GM19324 (cell line): ENCODE measurements around the gene CNTNAP2.

Experiments used
- ATAC-seq: cut with Tn5 transposase; IDR thresholded peaks from one replicate; pipeline ENCODE4 v1.9.1; 2021; ENCODE audit warnings: mild to moderate bottlenecking, moderate library complexity; ENCODE audit not compliant: unreplicated experiment, low FRiP score

CNTNAP2 gene

GRCh38 chr7:148241700-148242293, 2125.2 kb downstream of the CNTNAP2 start:
- ATAC-seq, result peak; percentile 27

GRCh38 chr7:148242294-148242821, 2125.8 kb downstream of the CNTNAP2 start:
- peak; percentile 75 for ATAC-seq

GRCh38 chr7:148245381-148245780, 2128.8 kb downstream of the CNTNAP2 start:
- no peak for ATAC-seq

- no peak for ATAC-seq
Observed at GRCh38 chr7:148253629-148254028, 2137.0 kb downstream of the CNTNAP2 start.

- no peak for ATAC-seq
Observed at GRCh38 chr7:148255333-148255732, 2138.7 kb downstream of the CNTNAP2 start.

- no peak for ATAC-seq
Observed at GRCh38 chr7:148256433-148256832, 2139.8 kb downstream of the CNTNAP2 start.

GRCh38 chr7:148260599-148260998, 2144.0 kb downstream of the CNTNAP2 start:
- no peak for ATAC-seq

GRCh38 chr7:148261523-148261922, 2144.9 kb downstream of the CNTNAP2 start:
- ATAC-seq, result no peak

GRCh38 chr7:148261996-148262688, 2145.5 kb downstream of the CNTNAP2 start:
- no peak for ATAC-seq

GRCh38 chr7:148262721-148263229, 2146.2 kb downstream of the CNTNAP2 start:
- ATAC-seq, result peak; percentile 65

GRCh38 chr7:148264933-148265557, 2148.4 kb downstream of the CNTNAP2 start:
- no peak for ATAC-seq

- ATAC-seq, result no peak
Observed at GRCh38 chr7:148265896-148266295, 2149.3 kb downstream of the CNTNAP2 start.

GRCh38 chr7:148266795-148267194, 2150.2 kb downstream of the CNTNAP2 start:
- ATAC-seq, result no peak

GRCh38 chr7:148270576-148270975, 2154.0 kb downstream of the CNTNAP2 start:
- ATAC-seq, result no peak

- ATAC-seq, result no peak
Observed at GRCh38 chr7:148274118-148274517, 2157.5 kb downstream of the CNTNAP2 start.

GRCh38 chr7:148275359-148275890, 2158.8 kb downstream of the CNTNAP2 start:
- ATAC-seq, result no peak

- ATAC-seq, result no peak
Observed at GRCh38 chr7:148276314-148277041, 2159.9 kb downstream of the CNTNAP2 start.

GRCh38 chr7:148277042-148277660, 2160.6 kb downstream of the CNTNAP2 start:
- ATAC-seq, result no peak

GRCh38 chr7:148286150-148286549, 2169.5 kb downstream of the CNTNAP2 start:
- no peak for ATAC-seq

GRCh38 chr7:148287538-148287937, 2170.9 kb downstream of the CNTNAP2 start:
- ATAC-seq, result no peak
